Mesothelial cell of epicardium (in vitro differentiated cells): ENCODE measurements around the gene PIN1. TPM values are rescaled to one million over a fixed set of nuclear protein-coding genes. Genes with fewer than 3 reads are reported as not detected.

ENCODE experiments used
- DNase-seq, 2 experiments: peaks; one replicate each; pipeline ENCODE4 v3.0.0; 2021; ENCODE audit warnings: low spot score in 2 of 2; ENCODE audit not compliant: unreplicated experiment in 2 of 2
- H3K27ac Mint-ChIP-seq: 2 replicates; pipeline ENCODE4 v1.8.0; 2021; ENCODE audit warnings: mixed read lengths
- H3K27me3 Mint-ChIP-seq: 2 replicates; pipeline ENCODE4 v1.8.0; 2021; ENCODE audit warnings: low read depth, mixed read lengths
- H3K36me3 Mint-ChIP-seq: 2 replicates; pipeline ENCODE4 v1.8.0; 2021; ENCODE audit warnings: mixed read lengths
- H3K4me1 Mint-ChIP-seq: 2 replicates; pipeline ENCODE4 v1.8.0; 2021; ENCODE audit warnings: mixed read lengths
- H3K4me3 Mint-ChIP-seq: 2 replicates; pipeline ENCODE4 v1.8.0; 2021; ENCODE audit warnings: mild to moderate bottlenecking, moderate library complexity, mixed read lengths
- H3K9me3 Mint-ChIP-seq: 2 replicates; pipeline ENCODE4 v1.8.0; 2021; ENCODE audit warnings: mixed read lengths
- CTCF ChIP-seq: fragments of 200-600 bp; sonication (generic); IDR thresholded peaks from one replicate; pipeline ENCODE4 v1.5.0; 2021; ENCODE audit warnings: antibody characterized with exemption; ENCODE audit not compliant: unreplicated experiment
- total RNA-seq: library from RNA; stranded (reverse); gene quantifications from 3 replicates; pipeline ENCODE4 v1.2.1, GENCODE V29; 2021

The PIN1 gene
- total RNA-seq, 1 donor from 2014 or later, result 61.1 TPM

- peak; percentile 93 to 96 for DNase-seq
- Mint-ChIP-seq H3K36me3 (no peaks in the 10 kb centered on the region), H3K4me1 (peaks cover 26% of the 10 kb centered on the region), H3K27ac (peak overlapping the region; percentile 97), H3K9me3 (no peaks in the 10 kb centered on the region), H3K27me3 (no peaks in the 10 kb centered on the region), H3K4me3 (peak overlapping the region; percentile 82)
- TF ChIP-seq CTCF, result no peak
Observed at GRCh38 chr19:9791552-9792205, 43.4 kb upstream of the PIN1 start.

GRCh38 chr19:9792206-9793070 lies 42.7 kb upstream of the PIN1 start:
- Mint-ChIP-seq H3K27me3 (no peaks in the 10 kb centered on the region), H3K27ac (peak overlapping the region; percentile 97), H3K4me3 (peak overlapping the region; percentile 82), H3K36me3 (no peaks in the 10 kb centered on the region), H3K4me1 (peaks cover 26% of the 10 kb centered on the region), H3K9me3 (no peaks in the 10 kb centered on the region)
- TF ChIP-seq CTCF, result no peak
- DNase-seq, result peak; percentile 91 to 98

GRCh38 chr19:9793071-9793591 lies 42.0 kb upstream of the PIN1 start:
- DNase-seq, result no peak
- Mint-ChIP-seq H3K4me3 (peak overlapping the region; percentile 82), H3K9me3 (no peaks in the 10 kb centered on the region), H3K27ac (peak overlapping the region; percentile 84), H3K36me3 (no peaks in the 10 kb centered on the region), H3K4me1 (peaks cover 29% of the 10 kb centered on the region), H3K27me3 (no peaks in the 10 kb centered on the region)
- no peak for TF ChIP-seq CTCF

DNA sequence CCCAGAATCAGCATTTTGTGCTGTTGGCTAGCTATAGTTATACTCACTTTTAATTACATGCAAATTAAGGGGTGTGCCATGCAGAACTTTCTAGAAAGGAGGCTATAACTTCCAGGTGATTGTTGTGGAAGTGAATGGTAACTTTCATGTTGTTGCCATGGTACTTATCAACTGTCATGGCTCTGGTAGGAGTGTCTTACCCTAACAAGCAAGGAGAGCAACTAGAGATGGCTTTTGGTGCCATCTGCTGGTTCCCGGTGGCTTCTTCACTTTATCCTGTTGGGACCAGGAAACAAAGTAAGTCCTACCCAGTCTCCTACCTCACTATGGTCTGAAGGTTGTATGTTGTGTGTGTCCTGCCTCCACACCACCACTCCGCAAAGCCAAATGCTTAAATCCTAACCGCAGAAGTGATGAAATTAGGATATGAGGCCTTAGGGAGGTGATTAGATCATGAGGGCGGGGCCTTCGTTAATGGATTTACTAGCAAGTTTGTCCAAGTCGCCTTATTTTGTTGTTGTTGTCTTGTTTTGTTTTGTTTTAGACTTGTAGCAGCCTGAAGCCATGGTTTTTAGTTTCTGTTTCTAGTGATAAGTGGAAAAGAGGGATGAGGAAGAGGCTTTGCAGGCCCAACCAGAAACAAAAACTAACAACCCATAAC lies 38.9 kb upstream of the PIN1 start:
- no peaks in the 10 kb centered on the region for H3K9me3 Mint-ChIP-seq
- peak; percentile 33 for TF ChIP-seq CTCF
- peaks cover 8% of the 10 kb centered on the region for H3K4me1 Mint-ChIP-seq
- H3K27me3 Mint-ChIP-seq, result no peaks in the 10 kb centered on the region
- no peaks in the 10 kb centered on the region for H3K36me3 Mint-ChIP-seq
- DNase-seq, result peak; percentile 53 to 76
- peak overlapping the region; percentile 86 for H3K27ac Mint-ChIP-seq
- no peak overlapping the region for H3K4me3 Mint-ChIP-seq

GRCh38 chr19:9797871-9798270 lies 37.2 kb upstream of the PIN1 start:
- no peak for DNase-seq
- H3K4me3 Mint-ChIP-seq, result no peak overlapping the region

More at GRCh38 chr19:9797871-9798270, 37.2 kb upstream of the PIN1 start:
- TF ChIP-seq CTCF, result no peak
- peaks cover 4% of the 10 kb centered on the region for H3K4me1 Mint-ChIP-seq
- H3K27ac Mint-ChIP-seq, result peak overlapping the region; percentile 30
- no peaks in the 10 kb centered on the region for H3K36me3 Mint-ChIP-seq
- no peaks in the 10 kb centered on the region for H3K9me3 Mint-ChIP-seq
- H3K27me3 Mint-ChIP-seq, result no peaks in the 10 kb centered on the region
